Measurements from ENCODE around the gene PEAR1. TPM values are rescaled to one million over a fixed set of nuclear protein-coding genes. Genes with fewer than 3 reads are reported as not detected.

Gene PEAR1
- total RNA-seq, 1 donor: 17.0 TPM

DNA sequence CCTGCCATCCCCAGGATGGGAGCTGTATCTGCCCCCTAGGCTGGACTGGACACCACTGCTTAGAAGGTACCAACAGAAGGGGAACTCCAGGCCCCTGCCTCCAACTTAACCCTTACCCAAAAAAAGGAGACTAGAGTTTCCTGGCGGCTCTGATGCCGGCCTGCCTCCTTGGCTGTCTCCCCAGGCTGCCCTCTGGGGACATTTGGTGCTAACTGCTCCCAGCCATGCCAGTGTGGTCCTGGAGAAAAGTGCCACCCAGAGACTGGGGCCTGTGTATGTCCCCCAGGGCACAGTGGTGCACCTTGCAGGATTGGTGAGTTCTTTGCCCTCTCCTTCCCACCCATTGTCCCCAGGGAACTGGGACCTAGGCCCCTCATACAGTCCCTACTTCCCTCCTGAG, 18.8 kb downstream of the PEAR1 start:
- no peak for TF ChIP-seq CTCF (IDR thresholded peaks at IDR 0.05; ENCODE audit: extremely low read depth, low read depth, low read length)
- H3K4me2 ChIP-seq (ENCODE audit: insufficient read depth, low read length): no peak overlapping the region
- no peaks in the 10 kb centered on the region for H3K79me2 ChIP-seq (ENCODE audit: insufficient read depth, low read length)

DNA sequence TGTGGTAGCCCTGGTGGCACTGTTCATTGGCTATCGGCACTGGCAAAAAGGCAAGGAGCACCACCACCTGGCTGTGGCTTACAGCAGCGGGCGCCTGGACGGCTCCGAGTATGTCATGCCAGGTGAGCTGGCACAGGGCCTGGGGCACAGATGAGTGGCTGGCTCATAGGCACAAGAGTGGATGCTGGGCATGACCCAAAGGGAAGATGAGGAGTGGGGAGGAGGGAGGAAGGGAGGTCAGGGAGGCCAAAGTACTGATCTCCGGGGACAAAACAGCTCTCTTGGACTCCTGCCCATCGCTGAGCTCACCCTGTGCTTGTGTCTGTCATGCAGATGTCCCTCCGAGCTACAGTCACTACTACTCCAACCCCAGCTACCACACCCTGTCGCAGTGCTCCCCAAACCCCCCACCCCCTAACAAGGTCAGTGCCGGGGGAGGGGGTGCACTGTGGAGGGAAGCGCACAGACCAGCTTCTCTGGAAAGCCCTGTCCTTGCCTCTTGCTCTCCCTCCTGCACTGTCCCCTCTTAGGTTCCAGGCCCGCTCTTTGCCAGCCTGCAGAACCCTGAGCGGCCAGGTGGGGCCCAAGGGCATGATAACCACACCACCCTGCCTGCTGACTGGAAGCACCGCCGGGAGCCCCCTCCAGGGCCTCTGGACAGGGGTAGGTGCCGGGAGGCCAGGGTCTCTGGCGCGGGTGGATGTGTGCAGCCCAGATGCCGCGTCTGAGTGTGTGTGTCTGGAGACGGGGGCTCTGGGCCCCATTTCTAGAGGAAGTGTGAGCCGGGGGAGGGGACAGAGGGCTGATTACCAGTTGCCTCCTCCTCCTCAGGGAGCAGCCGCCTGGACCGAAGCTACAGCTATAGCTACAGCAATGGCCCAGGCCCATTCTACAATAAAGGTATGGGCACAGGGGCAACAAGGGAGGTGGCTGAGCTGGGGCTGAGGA, 19.6 kb downstream of the PEAR1 start:
- DNase-seq (ENCODE audit: insufficient read length, low spot score, missing footprints): peak; percentile 76
- H3K36me3 ChIP-seq (ENCODE audit: insufficient read depth, low read length): peaks cover 71% of the 10 kb centered on the region
- H3K27me3 ChIP-seq (ENCODE audit: insufficient read depth, low read length): no peaks in the 10 kb centered on the region
- H3K27ac ChIP-seq (ENCODE audit: low read depth, low read length): no peak overlapping the region
- no peaks in the 10 kb centered on the region for H3K79me2 ChIP-seq (ENCODE audit: insufficient read depth, low read length)
- peaks cover 10% of the 10 kb centered on the region for H4K20me1 ChIP-seq (ENCODE audit: insufficient read depth, low read length)
- H3K4me1 ChIP-seq (ENCODE audit: insufficient read depth, low read length): peaks cover 22% of the 10 kb centered on the region
- H2AFZ ChIP-seq (ENCODE audit: low read length): no peak overlapping the region
- no peaks in the 10 kb centered on the region for H3K9me3 ChIP-seq (ENCODE audit: low read depth, low read length)
- H3K4me2 ChIP-seq (ENCODE audit: insufficient read depth, low read length): no peak overlapping the region
- TF ChIP-seq CTCF (IDR thresholded peaks at IDR 0.05; ENCODE audit: extremely low read depth, low read depth, low read length): no peak
- H3K4me3 ChIP-seq (ENCODE audit: insufficient read depth, low read length): no peak overlapping the region

More for the DNA sequence above, 18.8 kb downstream of the PEAR1 start:
- Histone ChIP-seq H4K20me1 (ENCODE audit: insufficient read depth, low read length) (peaks cover 10% of the 10 kb centered on the region), H3K4me3 (ENCODE audit: insufficient read depth, low read length) (no peak overlapping the region), H3K9me3 (ENCODE audit: low read depth, low read length) (no peaks in the 10 kb centered on the region), H2AFZ (ENCODE audit: low read length) (no peak overlapping the region), H3K27ac (ENCODE audit: low read depth, low read length) (no peak overlapping the region), H3K36me3 (ENCODE audit: insufficient read depth, low read length) (peaks cover 68% of the 10 kb centered on the region), H3K4me1 (ENCODE audit: insufficient read depth, low read length) (peaks cover 26% of the 10 kb centered on the region), H3K27me3 (ENCODE audit: insufficient read depth, low read length) (no peaks in the 10 kb centered on the region)
- no peak for DNase-seq (ENCODE audit: insufficient read length, low spot score, missing footprints)

GRCh38 chr1:156913809-156914387, 20.4 kb downstream of the PEAR1 start:
- no peaks in the 10 kb centered on the region for H3K27me3 ChIP-seq (ENCODE audit: insufficient read depth, low read length)
- H3K4me2 ChIP-seq (ENCODE audit: insufficient read depth, low read length): no peak overlapping the region

More at GRCh38 chr1:156913809-156914387, 20.4 kb downstream of the PEAR1 start:
- Histone ChIP-seq H3K36me3 (ENCODE audit: insufficient read depth, low read length) (peaks cover 65% of the 10 kb centered on the region), H3K9me3 (ENCODE audit: low read depth, low read length) (no peaks in the 10 kb centered on the region), H2AFZ (ENCODE audit: low read length) (no peak overlapping the region), H4K20me1 (ENCODE audit: insufficient read depth, low read length) (peaks cover 10% of the 10 kb centered on the region), H3K4me1 (ENCODE audit: insufficient read depth, low read length) (peaks cover 22% of the 10 kb centered on the region), H3K4me3 (ENCODE audit: insufficient read depth, low read length) (no peak overlapping the region), H3K27ac (ENCODE audit: low read depth, low read length) (peak overlapping the region; percentile 23), H3K79me2 (ENCODE audit: insufficient read depth, low read length) (no peaks in the 10 kb centered on the region)
- DNase-seq (ENCODE audit: insufficient read length, low spot score, missing footprints): no peak
- TF ChIP-seq CTCF (IDR thresholded peaks at IDR 0.05; ENCODE audit: extremely low read depth, low read depth, low read length): no peak

Measured in osteoblast (primary cell).